Measurements from ENCODE around the gene MC2R.

The MC2R gene

DNA sequence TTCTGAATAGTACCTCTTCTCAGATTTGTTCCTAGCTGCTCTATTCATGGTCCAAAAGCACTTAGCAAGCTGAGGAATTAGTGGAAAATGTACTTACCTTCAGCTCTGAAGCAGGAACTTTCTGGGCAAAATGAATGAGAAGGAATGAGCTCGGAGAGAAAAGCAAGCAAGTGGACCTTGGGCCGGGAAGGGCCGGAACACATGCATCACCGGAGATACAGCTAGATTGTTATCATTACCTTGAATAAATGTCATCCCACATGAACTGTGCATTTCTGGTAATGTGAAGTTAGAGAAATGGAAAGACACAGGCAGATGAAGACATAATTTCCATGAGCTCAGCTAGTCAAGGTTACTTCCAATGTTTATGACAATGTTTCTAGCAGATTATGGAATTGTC, at the start of gene MC2R:
MC2R (minus strand) TSS at position 146 of the 400 bp plus-strand sequence. CDS start 30,018 bp downstream, outside the sequence.
- DNase-seq: no peak

DNA sequence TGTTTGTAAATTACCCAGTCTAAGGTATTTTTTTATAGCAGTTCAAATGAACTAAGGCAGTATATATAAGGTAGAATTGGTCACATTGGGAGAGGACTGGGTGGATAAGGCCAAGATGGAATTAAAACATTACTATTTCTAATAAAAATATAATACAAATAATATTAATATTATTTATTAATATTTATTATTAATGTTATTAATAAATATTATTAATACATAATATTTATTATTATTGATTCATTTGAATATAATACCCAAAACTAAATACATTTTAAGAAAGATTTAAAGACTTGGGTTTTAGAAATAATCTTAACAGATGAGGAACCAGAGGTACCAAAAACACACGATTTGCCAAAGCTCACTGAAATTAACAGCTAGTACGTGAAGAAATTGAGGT, 30.5 kb upstream of the MC2R start:
- no peak for DNase-seq

DNA sequence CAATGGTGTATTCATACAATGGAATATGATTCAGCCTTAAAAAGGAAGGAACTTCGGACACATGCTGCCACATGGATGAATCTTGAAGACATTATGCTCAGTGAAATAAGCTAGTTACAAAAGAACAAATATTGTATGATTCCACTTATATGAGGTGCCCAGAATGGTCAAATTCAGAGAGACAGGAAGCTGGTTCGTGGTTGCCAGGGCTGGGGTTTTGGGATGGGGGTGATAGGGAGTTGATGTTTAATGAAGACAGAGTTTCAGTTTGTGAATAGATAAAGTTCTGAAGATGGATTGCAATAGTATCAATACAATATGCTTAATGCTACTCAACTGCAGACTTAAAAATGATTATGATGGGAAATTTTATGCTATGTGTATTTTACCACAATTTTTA, 28.0 kb upstream of the MC2R start:
- no peak for DNase-seq

DNA sequence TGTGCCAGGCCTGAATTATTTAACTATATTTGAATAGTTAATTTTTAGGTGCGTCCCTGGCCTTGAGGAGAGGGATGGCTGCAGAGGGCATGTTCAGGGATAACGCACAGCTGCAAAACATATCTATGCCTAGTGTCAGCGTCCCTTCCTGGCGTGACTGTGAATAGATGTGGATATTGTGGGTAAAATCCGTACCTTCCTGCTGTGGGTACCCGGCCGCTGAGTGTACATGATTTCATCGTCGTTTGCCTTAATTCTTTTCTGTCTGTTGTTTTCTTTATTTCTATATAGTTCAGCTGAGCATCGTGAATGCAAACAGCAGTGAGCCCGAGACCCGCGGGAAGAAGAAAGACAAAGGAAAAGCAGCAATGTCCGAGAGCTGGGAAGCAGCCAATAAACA, 25.0 kb upstream of the MC2R start:
- no peak for DNase-seq

DNA sequence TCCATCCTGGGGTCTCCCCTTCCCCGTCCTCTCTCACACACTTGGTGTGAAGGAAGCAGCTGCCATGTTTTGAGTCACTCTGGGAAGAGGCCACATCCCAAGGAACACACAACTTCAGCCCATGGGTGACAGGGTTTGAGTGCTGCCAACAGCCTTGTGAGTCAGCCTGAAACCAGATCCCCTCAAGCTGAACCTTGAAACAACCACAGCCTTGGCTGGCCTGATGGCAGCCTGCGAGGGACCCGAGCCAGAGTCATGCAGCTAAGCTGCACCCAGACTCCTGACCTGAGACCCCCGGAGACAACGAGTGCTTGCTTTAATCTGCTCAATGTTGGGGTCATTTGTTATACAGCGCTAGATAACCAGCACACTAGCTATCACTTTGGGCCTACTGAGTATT, 19.3 kb upstream of the MC2R start:
- no peak for DNase-seq

DNA sequence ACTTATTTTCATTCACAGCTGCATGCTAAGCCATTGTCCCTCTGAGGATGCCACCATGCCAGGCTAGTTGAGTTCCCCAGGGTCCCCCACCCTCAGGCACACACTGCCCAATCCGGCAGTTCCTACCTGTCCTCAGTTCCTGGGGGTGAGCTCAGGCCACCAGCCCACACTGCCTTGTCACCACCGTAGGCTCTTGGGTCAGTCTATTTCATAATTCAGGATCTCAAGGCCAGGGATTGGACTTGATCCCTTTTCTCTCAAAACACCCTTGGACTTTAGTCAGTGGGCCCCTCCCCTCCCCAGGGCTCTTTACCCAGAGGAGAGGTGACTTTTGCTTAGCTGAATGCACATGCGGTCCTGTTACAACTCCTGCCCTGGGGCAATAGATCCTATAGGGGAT, 18.7 kb upstream of the MC2R start:
- no peak for DNase-seq

DNA sequence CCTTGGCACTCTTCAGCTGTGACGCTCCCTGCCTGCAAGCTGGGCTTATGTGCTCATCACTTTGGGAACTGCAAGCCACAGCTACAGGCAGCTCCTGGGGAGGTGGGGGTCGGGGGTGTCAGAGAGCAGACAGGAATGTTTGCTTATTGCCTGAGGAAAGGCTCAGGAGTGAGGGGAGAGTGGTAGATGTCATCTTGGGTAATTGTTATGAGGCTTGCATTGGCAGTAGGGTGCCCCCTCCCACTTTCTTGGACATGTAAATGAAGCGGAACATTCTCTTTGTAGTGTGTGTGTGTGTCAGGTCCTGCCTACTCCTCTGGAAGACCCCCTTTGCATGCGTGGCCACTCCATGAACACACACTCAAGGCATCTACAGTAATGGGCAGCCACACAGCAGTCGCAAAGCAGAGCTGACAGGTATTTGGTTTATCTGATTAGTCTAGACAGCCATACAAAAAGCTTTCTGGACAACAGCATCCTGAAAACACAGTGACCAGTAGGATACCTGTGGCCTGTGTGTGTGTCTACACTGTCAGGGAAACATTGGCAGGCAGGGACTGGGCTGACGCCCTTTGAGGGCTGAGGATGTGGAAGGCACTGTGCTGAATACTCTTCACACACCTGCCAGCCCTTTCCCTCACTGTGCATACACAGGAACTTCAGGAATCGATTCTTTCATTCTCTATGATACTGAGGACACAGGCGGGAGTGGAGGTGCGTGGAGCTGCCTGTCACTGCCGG, 17.1 kb upstream of the MC2R start:
- no peak for DNase-seq

DNA sequence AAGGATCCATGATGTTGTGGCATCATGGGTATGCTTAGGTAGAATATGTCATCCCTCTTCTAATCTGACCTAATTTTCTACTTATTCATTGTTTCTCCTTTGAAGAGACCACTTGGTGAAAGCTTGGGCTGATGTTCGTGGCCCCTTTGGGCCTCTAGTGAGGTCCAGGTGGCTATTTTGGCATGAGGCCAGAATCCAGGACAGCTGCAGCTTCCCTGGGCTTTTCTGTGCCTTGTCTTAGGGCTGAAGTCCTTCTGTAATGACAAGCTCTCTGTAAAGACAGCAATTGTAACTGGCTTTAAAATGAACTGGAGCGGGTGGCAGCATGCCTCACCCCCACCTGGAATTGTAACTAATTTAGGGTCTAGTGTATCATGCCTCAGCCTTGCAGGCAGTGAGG, 15.6 kb upstream of the MC2R start:
- no peak for DNase-seq

DNA sequence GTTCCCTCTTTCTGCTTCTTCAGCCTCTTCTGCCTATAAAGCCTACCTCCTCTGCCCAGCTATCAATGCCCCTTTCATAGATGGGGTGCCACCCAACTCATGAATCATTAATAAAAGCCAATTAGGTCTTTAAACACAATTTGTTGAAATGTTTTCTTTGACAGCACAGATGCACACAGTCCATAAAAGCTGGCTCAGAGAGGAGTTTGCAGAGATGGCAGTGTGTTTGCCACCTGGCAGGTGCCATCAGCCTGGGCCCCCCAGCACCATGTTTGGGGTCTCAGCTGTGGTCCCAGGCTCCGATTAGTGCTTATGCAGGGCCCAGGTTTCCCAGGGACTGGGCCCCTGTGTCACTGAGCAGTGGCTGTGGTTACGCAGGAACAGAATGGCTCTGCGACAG, 7.9 kb upstream of the MC2R start:
- DNase-seq: no peak

DNA sequence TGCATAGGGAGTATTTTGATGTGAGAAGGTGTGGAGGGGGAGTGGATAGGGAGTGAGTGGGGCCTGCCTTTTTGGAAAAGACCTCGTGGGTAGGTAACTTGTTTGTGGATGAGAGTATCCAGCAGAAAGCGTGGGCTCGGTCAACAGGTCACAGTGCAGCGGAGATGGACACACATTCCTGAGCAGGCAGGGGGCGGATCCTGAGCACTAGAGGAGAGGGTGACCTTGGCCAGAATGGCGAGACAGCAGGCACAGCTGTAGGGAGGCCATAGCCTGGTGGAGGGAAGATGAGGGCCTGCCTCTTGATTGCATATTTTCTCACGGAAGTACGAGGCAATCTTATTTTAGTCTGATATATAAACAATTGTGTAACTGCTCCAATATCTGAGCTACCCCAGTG, 3.6 kb upstream of the MC2R start:
- no peak for DNase-seq

DNA sequence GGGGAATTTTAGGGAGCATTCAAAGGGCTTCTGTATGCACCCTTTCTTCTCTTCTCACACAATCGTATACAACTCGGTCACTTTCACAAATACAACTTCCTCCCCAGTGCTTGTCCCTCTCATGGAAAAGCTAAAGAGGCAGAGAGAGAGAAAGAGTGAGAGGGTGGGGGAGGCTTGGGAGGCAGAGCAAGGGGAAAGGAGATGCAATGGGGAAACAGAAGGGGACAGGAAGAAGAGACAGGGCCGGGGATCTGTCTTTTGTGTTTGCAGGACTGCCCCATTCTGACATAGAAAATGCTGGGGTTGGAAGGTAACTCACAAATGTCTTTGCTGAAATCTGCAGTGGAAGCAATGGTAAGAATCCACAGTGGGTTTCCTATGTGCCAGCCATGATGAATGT, 2.1 kb upstream of the MC2R start:
- DNase-seq: no peak

DNA sequence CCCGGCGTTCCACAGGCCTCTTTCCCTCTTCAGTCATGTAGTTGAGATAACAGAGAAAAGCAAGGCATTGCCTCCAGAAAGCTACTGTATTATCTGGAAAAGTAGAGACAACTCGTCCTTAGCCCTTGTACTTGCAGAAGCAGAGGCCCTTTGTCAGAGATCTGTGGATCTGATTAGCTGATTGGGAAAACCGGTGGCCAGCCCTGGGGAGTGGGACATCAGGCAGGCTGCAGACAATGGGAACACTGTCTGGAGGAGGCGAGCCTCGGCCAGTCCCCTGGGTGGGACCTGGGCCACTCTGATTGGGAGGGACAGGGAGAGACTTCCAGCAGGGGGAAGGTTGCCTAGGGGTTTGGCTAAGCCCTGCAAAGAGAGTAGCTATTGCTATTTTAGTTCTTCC, 1.2 kb upstream of the MC2R start:
- DNase-seq: no peak

DNA sequence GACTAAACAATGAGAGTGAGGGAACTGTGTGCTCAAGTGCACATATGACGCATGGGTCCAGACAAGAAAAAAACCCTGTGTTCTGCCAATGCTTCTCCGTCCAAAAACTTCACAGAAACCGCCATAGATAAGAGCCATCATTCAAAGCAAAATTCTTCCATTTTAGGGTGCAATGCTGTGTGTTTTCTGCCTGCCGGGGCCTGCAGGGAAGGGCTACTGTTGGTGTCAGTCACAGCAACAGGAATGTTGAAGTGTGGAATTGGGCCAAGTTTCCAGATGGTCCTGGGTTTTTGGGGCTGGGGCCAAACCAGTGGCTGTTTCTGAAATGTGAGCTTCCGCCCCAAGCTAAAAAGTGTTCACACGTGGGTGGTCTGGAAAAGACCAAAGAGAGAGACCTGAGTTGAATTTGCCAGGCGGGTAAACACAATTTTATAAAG, 677 bp upstream of the MC2R start:
- no peak for DNase-seq

DNA sequence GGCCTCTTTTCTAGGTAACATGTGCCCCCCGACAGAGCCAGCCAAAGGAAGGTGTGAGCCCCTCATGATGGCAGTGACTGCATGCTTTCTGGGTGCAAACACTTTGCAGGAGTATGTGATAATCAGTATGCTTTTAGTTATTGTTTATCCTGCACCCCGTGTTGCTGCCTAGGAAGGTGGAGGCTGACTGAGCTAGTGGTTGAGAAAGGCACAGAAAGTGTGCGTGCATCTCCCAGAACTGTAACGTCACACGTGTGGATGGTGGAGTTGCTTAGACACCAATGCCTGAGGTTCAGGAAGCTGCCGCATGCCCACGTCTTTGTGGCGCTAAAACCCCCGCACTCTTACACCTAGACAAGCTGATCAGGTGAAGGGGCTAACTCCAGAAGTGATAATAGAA, 580 bp downstream of the MC2R start:
- DNase-seq: no peak

DNA sequence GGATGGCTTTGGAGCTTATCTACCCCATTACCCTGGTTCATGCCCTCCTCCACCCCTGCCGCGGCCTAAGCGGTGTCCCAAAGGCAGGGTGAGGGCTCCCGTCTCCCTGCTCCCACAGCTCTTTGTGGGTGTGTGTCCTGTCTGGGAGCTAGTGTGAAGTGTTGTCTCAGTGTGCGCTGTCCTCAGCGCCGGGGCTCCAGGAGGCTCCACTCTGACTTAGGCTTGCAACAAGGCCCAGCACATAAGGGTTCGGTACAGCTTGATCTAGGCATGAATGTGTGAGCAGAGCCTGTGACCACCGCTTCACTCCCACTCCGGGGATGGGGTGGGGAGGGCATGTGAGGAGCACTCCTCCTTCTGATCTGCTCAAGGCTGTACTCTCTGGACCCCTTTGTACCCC, 1.2 kb downstream of the MC2R start:
- no peak for DNase-seq

DNA sequence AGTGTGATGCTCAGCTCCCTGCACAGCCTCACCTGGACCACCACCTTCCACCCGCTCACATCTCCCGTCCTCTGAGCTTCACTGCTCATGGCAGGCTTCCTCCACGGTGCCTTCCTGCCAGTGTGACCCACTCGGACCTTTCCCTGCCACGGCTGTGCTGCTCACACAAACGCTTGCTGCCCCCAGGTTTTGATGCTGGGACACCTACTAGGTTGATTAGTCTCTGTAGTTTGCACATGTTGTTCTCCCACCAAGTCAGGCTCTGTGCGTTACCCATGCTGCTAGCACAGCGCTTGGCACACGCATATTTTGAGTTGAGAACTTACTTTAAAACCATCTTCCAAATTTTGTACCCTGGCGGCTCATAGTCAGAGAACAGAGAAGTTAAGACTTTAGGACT, 2.1 kb downstream of the MC2R start:
- no peak for DNase-seq

DNA sequence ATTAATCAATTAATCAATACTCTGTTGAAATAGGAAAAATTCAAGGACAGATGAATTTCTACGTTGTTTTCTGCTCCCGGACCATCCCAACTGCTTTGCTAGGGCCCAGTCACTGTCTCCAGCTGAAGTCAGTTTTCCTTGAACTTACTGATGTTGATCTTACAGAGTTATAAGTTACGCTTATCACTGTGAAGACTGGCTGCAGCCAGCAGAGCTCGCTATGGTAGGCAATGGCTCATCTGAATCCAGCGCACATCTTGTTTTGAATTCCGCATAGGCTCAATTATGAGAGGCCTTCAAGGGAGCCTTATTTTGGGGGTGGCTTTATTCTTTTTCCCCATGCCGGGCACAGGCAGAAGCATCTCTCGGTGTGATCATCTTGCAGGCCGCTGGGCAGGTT, 2.7 kb downstream of the MC2R start:
- no peak for DNase-seq

DNA sequence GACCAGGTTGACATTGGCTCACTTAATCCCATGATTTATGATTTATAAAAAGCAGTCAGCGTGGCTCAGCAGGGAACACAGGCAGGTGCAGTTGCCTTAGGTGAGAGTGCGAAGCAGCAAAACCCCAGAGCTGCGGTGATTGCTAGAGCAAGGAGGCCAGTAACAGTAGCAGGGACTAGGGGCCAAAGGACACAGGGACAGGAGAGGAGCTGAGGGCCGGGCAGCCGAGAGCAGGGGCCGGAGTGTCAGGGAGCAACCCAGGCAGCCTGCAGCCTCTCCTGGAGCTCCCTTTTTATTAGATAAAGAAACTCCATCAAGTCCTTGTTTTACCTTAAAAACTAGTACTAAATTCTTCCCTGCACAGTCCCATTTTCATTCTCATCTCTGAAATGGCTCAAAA, 4.3 kb downstream of the MC2R start:
- no peak for DNase-seq

DNA sequence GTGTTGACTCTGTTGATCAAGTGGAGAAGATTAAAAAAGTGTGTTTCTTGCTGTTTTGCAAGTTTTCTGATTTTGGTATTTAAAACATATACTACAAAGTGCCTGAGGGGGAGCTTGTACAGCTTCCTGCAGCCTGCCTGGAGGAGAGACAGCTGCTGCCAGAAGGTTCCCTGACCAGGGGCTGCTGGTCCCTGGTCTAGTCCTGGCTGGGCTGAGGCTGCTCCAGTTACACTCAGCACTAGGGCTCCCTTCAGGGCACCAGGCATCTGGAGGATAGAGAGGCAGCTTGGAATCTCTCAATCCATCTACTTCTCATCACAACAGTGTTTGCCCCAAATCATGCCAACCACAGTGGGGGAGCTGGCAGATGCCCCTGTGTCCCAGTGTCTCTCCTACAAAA, 4.8 kb downstream of the MC2R start:
- DNase-seq: no peak

DNA sequence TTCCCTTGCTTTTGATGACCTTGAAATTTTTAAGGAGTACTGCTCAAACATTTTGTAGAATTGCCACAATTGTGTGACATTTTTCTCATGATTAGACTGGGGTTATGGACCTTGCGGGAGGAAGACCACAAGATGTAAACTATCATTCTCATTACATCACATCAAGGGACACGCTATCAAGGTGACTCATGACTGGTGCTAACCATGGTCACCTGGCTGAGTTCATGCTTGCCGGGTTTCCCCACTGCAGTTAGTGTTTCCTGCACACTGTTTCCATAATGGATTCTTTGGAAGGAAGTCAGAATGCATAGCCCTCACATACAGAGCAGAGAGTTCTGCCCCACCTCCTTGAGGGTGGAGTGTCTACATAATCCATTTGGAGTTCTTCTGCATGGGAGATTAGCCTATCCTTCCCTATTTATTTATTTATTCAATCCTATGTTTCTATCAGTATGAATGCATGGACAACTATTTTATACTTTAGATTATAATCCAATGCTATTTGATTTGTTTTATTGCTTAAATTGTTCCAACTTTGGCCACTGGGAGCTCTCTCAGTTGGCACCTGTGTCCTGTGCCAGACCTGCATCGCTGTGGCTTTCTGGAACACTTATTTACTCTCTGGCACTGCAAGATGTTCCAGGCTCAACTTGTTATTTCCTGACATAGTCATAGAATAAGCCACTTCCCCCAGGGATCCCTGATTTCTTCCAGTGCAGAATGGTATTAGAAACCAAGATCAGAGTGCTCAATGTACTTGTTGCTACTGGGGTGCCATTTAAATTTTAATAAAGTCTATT, 6.0 kb downstream of the MC2R start:
- no peak for DNase-seq

DNA sequence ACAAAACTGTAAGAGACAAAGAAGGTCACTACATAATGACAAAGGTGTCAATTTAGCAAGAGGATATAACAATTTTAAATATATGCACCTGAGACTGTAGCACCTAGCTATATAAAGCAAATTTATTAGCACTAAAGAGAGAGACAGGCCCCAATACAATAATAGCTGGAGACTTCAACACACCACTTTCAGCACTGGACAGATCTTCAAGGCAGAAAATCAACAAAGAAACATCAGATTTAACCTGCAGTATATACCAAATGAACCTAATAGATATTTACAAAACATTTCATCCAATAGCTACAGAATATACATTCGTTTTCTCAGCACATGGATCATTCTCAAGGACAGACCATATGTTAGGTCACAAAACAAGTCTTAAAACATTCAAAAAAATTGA, 14.7 kb downstream of the MC2R start:
- DNase-seq: no peak

DNA sequence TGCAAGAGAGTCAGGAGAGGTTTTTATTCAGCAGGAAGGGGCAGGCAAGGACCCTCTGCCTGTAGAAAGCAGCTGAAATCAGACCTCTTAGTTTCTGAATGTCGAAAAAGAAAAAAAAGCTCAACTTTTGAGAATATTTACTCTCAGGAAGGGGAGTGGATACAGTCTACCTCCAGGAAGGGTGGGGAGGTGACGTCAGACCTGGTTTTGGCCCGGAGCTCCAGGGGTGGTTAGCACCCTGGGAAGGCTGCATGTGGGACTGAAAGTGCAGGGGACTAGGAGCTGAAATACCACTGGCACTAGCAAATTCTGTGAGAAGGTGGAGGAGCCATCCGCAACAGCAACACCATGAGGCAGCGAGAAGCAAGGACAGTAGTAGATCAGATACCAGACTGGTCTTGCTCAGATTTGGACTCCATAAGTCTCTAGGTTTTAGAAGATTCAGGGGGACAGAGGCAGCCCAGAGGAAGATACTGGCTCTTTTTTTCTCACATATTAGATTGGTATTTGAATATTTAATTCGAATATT, 19.8 kb downstream of the MC2R start:
- no peak for DNase-seq

DNA sequence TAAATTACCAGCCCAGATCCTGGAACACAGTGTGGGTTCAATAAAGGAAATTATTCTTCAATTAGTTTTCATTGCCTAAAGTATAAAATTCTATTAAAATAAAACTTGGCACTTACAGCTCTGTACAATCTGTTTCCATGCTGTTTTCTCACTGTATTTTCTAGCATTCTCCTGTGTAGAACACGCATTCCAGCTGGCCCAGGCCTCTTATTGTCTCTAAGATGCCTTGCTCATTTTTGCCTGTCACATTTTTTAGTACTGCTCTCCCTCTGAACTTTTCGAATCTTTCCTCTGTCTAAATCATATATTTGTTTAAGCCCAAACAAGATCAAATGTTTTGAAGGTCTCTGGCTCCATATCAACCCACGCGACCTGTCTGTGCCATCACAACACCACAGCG, 20.8 kb downstream of the MC2R start:
- no peak for DNase-seq

DNA sequence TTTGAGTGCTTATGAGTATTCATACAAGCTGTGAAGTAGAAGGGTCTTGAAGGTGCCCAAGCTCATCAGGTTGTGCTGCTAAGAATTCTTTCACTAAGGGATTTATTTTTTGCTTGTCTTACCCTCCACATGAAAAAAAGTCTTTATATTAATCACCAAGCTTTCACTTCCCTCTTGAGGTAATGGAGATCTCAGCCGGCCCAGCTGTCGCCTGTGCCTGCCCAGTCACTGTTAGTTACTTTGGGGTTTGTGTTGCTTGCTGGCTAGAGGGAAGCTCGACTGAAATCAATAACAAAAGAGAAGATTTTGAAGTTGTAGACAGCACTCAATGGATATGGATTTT, 21.9 kb downstream of the MC2R start:
- DNase-seq: no peak

DNA sequence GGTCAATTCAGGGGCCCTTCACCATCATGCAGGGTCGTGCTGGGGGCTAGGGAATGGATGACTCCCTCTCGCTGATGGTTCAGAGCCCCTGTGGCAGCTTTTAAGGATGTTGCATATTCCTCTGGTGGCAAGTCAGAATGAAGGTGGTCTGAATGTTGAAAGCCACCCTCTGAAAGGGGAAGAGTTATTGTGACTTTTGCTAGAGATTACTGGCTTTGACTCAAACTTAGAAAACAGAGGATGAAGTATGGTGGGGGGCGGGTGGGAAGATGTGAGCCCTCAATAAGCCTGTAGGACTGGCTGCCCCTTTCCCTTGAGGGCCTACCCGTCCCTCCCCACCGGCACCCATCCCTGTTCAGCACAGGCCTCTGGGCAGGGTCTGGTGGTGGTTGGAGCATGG, 23.2 kb downstream of the MC2R start:
- DNase-seq: no peak

Measured in CD4-positive, alpha-beta T cell treated with Interferon alpha-2 for 1 hour (primary cell).